ENCODE data around the gene ZNF611.

DNA sequence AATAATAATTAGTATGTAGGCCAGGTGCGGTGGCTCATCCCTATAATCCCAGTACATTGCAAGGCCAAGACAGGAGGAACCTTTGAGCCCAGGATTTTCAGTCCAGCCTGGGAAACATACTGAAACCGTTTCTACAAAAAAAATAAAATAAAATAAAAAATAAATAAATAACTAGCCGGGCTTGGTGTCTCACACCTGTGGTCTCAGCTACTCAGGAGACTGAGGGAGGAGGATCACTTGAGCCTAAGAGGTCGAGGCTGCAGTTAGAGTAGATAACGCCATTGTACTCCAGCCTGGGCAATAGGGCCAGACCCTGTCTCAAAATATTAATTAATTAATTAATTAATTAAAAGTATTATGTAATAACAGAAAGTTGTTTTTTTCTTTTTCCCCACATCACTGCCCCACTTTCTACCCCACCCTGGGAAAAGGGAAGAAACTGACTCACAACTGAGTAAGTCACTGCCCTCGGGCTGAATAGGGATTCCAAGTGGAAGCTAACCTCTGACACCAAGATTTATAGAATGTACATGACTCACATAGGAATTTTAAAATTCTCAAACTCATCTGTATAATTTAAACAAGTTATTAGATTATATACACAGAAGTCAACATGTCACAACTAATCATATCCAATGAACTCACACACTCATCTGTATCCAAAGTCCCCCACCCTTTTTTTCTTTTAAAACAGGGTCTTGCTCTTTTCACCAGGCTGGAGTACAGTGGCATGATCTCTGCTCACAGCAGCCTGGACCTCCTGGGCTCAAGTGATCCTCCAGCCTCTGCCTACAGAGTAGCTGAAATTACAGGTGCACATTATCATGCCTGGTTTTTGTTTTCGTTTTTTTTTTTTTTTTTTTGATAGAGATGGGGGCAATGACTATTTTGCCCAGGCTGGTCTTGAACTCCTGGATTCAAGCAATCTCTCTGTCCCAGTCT, 12.5 kb downstream of the ZNF611 start:
- no peak for TF ChIP-seq GABPA (IDR thresholded peaks at IDR 0.05; ENCODE audit: low read depth)
- TF ChIP-seq, protein P1, sequence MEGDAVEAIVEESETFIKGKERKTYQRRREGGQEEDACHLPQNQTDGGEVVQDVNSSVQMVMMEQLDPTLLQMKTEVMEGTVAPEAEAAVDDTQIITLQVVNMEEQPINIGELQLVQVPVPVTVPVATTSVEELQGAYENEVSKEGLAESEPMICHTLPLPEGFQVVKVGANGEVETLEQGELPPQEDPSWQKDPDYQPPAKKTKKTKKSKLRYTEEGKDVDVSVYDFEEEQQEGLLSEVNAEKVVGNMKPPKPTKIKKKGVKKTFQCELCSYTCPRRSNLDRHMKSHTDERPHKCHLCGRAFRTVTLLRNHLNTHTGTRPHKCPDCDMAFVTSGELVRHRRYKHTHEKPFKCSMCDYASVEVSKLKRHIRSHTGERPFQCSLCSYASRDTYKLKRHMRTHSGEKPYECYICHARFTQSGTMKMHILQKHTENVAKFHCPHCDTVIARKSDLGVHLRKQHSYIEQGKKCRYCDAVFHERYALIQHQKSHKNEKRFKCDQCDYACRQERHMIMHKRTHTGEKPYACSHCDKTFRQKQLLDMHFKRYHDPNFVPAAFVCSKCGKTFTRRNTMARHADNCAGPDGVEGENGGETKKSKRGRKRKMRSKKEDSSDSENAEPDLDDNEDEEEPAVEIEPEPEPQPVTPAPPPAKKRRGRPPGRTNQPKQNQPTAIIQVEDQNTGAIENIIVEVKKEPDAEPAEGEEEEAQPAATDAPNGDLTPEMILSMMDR (IDR thresholded peaks at IDR 0.05), result no peak
- no peak for TF ChIP-seq MXI1 (IDR thresholded peaks at IDR 0.05; ENCODE audit: low read depth, low read length)
- no peak for TF ChIP-seq GATA2 (CRISPR knock-in tag; IDR thresholded peaks at IDR 0.05)
- TF ChIP-seq RCOR1 (IDR thresholded peaks at IDR 0.05; ENCODE audit: low read length), result no peak
- peak; percentile 48; the same call in 1 of the 2 replicates for TF ChIP-seq JUND (IDR thresholded peaks at IDR 0.05)
- TF ChIP-seq, protein P2, sequence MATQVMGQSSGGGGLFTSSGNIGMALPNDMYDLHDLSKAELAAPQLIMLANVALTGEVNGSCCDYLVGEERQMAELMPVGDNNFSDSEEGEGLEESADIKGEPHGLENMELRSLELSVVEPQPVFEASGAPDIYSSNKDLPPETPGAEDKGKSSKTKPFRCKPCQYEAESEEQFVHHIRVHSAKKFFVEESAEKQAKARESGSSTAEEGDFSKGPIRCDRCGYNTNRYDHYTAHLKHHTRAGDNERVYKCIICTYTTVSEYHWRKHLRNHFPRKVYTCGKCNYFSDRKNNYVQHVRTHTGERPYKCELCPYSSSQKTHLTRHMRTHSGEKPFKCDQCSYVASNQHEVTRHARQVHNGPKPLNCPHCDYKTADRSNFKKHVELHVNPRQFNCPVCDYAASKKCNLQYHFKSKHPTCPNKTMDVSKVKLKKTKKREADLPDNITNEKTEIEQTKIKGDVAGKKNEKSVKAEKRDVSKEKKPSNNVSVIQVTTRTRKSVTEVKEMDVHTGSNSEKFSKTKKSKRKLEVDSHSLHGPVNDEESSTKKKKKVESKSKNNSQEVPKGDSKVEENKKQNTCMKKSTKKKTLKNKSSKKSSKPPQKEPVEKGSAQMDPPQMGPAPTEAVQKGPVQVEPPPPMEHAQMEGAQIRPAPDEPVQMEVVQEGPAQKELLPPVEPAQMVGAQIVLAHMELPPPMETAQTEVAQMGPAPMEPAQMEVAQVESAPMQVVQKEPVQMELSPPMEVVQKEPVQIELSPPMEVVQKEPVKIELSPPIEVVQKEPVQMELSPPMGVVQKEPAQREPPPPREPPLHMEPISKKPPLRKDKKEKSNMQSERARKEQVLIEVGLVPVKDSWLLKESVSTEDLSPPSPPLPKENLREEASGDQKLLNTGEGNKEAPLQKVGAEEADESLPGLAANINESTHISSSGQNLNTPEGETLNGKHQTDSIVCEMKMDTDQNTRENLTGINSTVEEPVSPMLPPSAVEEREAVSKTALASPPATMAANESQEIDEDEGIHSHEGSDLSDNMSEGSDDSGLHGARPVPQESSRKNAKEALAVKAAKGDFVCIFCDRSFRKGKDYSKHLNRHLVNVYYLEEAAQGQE (IDR thresholded peaks at IDR 0.05; ENCODE audit: low read depth, low read length), result no peak
- TF ChIP-seq RFX5 (IDR thresholded peaks at IDR 0.05; ENCODE audit: low read length), result no peak
- TF ChIP-seq RAD21 (IDR thresholded peaks at IDR 0.05; ENCODE audit: low read length), result no peak
- TF ChIP-seq, protein P3, sequence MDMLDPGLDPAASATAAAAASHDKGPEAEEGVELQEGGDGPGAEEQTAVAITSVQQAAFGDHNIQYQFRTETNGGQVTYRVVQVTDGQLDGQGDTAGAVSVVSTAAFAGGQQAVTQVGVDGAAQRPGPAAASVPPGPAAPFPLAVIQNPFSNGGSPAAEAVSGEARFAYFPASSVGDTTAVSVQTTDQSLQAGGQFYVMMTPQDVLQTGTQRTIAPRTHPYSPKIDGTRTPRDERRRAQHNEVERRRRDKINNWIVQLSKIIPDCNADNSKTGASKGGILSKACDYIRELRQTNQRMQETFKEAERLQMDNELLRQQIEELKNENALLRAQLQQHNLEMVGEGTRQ (IDR thresholded peaks at IDR 0.05; ENCODE audit: borderline replicate concordance, low read depth, low read length), result no peak
- TF ChIP-seq NRF1 (IDR thresholded peaks at IDR 0.05; ENCODE audit: low read depth, low read length), result no peak
- no peak for TF ChIP-seq YY1 (IDR thresholded peaks at IDR 0.05; ENCODE audit: low read depth)

Measured in SK-N-SH (cell line).